IMR-90 (cell line): ENCODE data around the gene TIMM29.

Experiments
- CEBPB ChIP-seq: IDR thresholded peaks from 2 replicates; pipeline ENCODE4 v1.6.1; 2012; ENCODE audit warnings: low read depth, low read length, improper control_type of control experiment
- FOS ChIP-seq: fragments of 150-350 bp; IDR thresholded peaks from 2 replicates; pipeline ENCODE4 v1.6.1; 2016; ENCODE audit warnings: low read depth, low read length
- MAFK ChIP-seq: IDR thresholded peaks from 2 replicates; pipeline ENCODE4 v1.6.1; 2012; ENCODE audit warnings: low read depth, low read length, improper control_type of control experiment
- MAZ ChIP-seq: IDR thresholded peaks from 2 replicates; pipeline ENCODE4 v1.6.1; 2012; ENCODE audit warnings: low read depth, mild to moderate bottlenecking, low read length, improper control_type of control experiment, moderate library complexity, borderline replicate concordance
- POLR2A ChIP-seq: IDR thresholded peaks from 2 replicates; pipeline ENCODE4 v1.6.1; 2012; ENCODE audit warnings: mild to moderate bottlenecking, low read depth, low read length
- RAD21 ChIP-seq: IDR thresholded peaks from 2 replicates; pipeline ENCODE4 v1.6.1; 2012; ENCODE audit warnings: low read length, improper control_type of control experiment
- SMC3 ChIP-seq: fragments of 150-350 bp; IDR thresholded peaks from 2 replicates; pipeline ENCODE4 v1.6.1; 2016; ENCODE audit warnings: low read depth, mild to moderate bottlenecking, antibody characterized with exemption, low read length, moderate library complexity
- TF ChIP-seq, protein P1 (sequence below): conservative IDR thresholded peaks from 2 replicates; pipeline ENCODE4 v1.5.1; 2012; ENCODE audit warnings: mild to moderate bottlenecking, low read depth, low read length, improper control_type of control experiment
- TF ChIP-seq, protein P2 (sequence below): fragments of 150-350 bp; IDR thresholded peaks from 2 replicates; pipeline ENCODE4 v1.6.1; 2016; ENCODE audit warnings: low read depth, mild to moderate bottlenecking, low read length, moderate library complexity, borderline replicate concordance

DNA sequence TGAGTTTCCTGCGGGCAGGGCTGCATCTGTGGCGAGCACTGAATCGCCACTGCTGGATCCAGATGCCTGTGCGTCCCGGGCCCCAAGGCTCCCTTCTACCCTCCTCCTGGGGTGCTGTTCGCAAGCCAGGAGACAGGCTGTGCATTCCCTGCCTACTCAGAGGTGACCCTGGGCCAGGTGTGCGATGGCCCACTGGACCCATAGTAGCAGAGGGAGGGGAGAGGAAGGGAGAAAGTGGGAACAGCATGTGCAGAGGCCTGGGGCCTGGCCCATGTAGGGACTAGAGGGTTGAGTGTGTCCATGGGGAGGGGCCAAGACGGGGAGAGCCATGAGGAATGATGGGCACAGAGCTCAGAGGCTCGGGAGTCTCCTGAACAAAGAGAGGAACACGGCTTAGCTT lies 30.0 kb upstream of the TIMM29 start:
- TF ChIP-seq RAD21 (no peak), POLR2A (no peak), FOS (no peak), CEBPB (no peak), MAZ (no peak), SMC3 (no peak), MAFK (no peak)
- TF ChIP-seq, protein P1, sequence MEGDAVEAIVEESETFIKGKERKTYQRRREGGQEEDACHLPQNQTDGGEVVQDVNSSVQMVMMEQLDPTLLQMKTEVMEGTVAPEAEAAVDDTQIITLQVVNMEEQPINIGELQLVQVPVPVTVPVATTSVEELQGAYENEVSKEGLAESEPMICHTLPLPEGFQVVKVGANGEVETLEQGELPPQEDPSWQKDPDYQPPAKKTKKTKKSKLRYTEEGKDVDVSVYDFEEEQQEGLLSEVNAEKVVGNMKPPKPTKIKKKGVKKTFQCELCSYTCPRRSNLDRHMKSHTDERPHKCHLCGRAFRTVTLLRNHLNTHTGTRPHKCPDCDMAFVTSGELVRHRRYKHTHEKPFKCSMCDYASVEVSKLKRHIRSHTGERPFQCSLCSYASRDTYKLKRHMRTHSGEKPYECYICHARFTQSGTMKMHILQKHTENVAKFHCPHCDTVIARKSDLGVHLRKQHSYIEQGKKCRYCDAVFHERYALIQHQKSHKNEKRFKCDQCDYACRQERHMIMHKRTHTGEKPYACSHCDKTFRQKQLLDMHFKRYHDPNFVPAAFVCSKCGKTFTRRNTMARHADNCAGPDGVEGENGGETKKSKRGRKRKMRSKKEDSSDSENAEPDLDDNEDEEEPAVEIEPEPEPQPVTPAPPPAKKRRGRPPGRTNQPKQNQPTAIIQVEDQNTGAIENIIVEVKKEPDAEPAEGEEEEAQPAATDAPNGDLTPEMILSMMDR, result no peak
- TF ChIP-seq, protein P2, sequence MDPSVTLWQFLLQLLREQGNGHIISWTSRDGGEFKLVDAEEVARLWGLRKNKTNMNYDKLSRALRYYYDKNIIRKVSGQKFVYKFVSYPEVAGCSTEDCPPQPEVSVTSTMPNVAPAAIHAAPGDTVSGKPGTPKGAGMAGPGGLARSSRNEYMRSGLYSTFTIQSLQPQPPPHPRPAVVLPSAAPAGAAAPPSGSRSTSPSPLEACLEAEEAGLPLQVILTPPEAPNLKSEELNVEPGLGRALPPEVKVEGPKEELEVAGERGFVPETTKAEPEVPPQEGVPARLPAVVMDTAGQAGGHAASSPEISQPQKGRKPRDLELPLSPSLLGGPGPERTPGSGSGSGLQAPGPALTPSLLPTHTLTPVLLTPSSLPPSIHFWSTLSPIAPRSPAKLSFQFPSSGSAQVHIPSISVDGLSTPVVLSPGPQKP, result no peak
